Liver (tissue), 3 donors: Measurements from ENCODE around the gene METTL6.

Experiments
- ATF3 ChIP-seq: IDR thresholded peaks from 2 replicates; pipeline ENCODE4 v1.6.1; 2016; ENCODE audit warnings: antibody characterized with exemption
- CTCF ChIP-seq: fragments of 150-350 bp; IDR thresholded peaks from 2 replicates; pipeline ENCODE4 v1.5.1; 2017; ENCODE audit warnings: improper control_type of control experiment, low read depth, low read length; ENCODE audit not compliant: missing input control
- EGR1 ChIP-seq, 2 donors: IDR thresholded peaks; 2 replicates each; pipeline ENCODE4 v1.6.1; 2016 to 2018; ENCODE audit warnings: antibody characterized with exemption in 2 of 2, low read depth in 2 of 2
- FOXA1 ChIP-seq: IDR thresholded peaks from 2 replicates; pipeline ENCODE4 v1.6.1; 2016; ENCODE audit warnings: antibody characterized with exemption
- GABPA ChIP-seq, 2 donors: IDR thresholded peaks in 1 of 2; conservative IDR thresholded peaks in 1 of 2; 2 replicates each; pipeline ENCODE4 v1.6.1; 2016; ENCODE audit warnings: antibody characterized with exemption in 2 of 2, mild to moderate bottlenecking in 1 of 2, moderate library complexity in 1 of 2
- JUND ChIP-seq, 2 donors: IDR thresholded peaks; 2 replicates each; pipeline ENCODE4 v1.6.1; 2016; ENCODE audit warnings: antibody characterized with exemption in 2 of 2
- MAX ChIP-seq: IDR thresholded peaks from 2 replicates; pipeline ENCODE4 v1.6.1; 2016; ENCODE audit warnings: antibody characterized with exemption
- RAD21 ChIP-seq, 2 donors: IDR thresholded peaks; 2 replicates each; pipeline ENCODE4 v1.6.1; 2016; ENCODE audit warnings: antibody characterized with exemption in 2 of 2, mild to moderate bottlenecking in 2 of 2
- REST ChIP-seq: IDR thresholded peaks from 2 replicates; pipeline ENCODE4 v1.6.1; 2016; ENCODE audit warnings: antibody characterized with exemption, mild to moderate bottlenecking
- SP1 ChIP-seq: IDR thresholded peaks from 2 replicates; pipeline ENCODE4 v1.6.1; 2018; ENCODE audit warnings: antibody characterized with exemption, mild to moderate bottlenecking
- TAF1 ChIP-seq: conservative IDR thresholded peaks from 2 replicates; pipeline ENCODE4 v1.6.1; 2016; ENCODE audit warnings: antibody characterized with exemption, mild to moderate bottlenecking
- YY1 ChIP-seq: IDR thresholded peaks from 2 replicates; pipeline ENCODE4 v1.6.1; 2016; ENCODE audit warnings: antibody characterized with exemption, mild to moderate bottlenecking
- ZBTB33 ChIP-seq: IDR thresholded peaks from 2 replicates; pipeline ENCODE4 v1.6.1; 2016; ENCODE audit warnings: antibody characterized with exemption
- donor health status: healthy.
- donor health status: healthy.

- no peak for TF ChIP-seq CTCF
- TF ChIP-seq RAD21 (IDR thresholded peaks at IDR 0.05), result no peak
- TF ChIP-seq SP1, result no peak
- TF ChIP-seq ATF3, result no peak
- TF ChIP-seq REST, result no peak
- no peak for TF ChIP-seq ZBTB33
- no peak for TF ChIP-seq YY1
- TF ChIP-seq JUND (IDR thresholded peaks at IDR 0.05), result no peak
- no peak for TF ChIP-seq GABPA (IDR thresholded peaks at IDR 0.05 in 1 of 2, conservative IDR thresholded peaks at IDR 0.05 in 1 of 2)
- no peak for TF ChIP-seq TAF1
- no peak for TF ChIP-seq MAX
- no peak for TF ChIP-seq FOXA1
- TF ChIP-seq EGR1 (IDR thresholded peaks at IDR 0.05; ENCODE audit: low read depth in 2 of 2), result no peak
These were observed 16.6 kb upstream of the METTL6 start for GRCh38 chr3:15443826-15444524.
